ENCODE data around the gene MYOT.

GRCh38 chr5:137888466-137888862 lies 20.8 kb downstream of the MYOT start:
- no peak for TF ChIP-seq POLR2A (IDR thresholded peaks at IDR 0.05)
- no peak for TF ChIP-seq CTCF (IDR thresholded peaks at IDR 0.05)

Measured in thyroid gland (tissue), 4 donors.